Stimulated activated CD4-positive, alpha-beta T cell treated with anti-CD3 and anti-CD28 coated beads, Interleukin-12 subunit alpha, Interleukin-12 subunit beta, amount 100 ng/mL, for 48 hours (primary cell): ENCODE measurements around the gene TUBA1C.
"Not testable (repeated sequence)": the region's sequence is repeated elsewhere in the genome, so short reads cannot be mapped to it uniquely, and the experiment has no call there.

Source experiments
- DNase-seq, 3 donors: peaks; one replicate each; pipeline ENCODE4 v3.0.0-alpha.2; 2020; ENCODE audit warnings: low read depth in 2 of 3, low spot score in 1 of 3

Gene TUBA1C

DNA sequence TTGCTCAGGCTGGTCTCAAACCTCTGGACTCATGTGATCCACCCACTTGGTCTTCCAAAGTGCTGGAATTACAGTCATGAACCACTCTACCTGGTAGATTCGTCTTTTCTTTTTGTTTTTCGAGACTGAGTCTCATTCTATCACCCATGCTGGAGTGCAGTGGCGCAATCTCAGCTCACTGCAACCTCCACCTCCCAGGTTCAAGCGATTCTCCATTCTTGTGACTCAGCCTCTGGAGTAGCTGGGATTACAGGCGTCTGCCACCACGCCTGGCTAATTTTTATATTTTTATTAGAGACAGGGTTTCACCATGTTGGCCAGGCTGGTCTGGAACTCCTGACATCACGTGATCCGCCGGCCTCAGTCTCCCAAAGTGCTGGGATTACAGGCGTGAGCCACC, 9.4 kb upstream of the TUBA1C start:
- DNase-seq: not testable (repeated sequence)

DNA sequence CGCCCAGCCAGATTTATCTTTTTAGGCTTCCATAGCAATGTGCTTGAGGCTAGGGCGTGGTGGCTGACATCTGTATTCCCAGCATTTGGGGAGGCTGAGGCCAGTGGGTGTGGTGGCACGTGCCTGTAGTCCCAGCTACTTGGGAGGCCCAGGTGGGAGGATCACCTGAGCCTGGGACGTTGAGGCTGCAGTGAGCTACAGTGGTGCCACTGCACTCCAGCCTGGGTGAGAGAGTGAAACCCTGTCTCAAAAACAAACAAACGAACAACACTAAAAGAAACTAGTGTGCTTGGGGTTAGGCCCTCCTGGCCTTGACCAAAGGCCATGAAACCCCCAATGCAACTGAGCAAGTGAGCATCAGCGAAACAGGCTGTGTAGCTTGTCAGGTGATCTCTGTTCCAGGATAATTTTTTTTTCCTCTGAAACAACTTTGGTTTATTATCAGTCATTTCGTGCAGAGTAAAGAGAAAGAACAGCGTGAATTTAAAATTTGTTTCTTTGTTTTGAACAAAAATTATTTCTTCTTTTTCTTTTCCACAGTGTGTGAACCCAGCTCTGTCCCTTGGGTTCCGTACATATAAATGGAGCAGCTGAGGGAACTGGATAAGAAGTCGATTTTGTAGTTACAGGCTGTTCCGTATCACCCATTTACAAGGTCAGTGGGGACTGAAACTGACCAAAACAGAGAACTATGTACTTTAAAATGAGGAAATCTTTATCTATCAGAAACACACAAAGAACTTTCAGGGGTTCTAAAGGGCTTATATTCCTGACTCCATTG, 8.8 kb upstream of the TUBA1C start:
- no peak for DNase-seq

DNA sequence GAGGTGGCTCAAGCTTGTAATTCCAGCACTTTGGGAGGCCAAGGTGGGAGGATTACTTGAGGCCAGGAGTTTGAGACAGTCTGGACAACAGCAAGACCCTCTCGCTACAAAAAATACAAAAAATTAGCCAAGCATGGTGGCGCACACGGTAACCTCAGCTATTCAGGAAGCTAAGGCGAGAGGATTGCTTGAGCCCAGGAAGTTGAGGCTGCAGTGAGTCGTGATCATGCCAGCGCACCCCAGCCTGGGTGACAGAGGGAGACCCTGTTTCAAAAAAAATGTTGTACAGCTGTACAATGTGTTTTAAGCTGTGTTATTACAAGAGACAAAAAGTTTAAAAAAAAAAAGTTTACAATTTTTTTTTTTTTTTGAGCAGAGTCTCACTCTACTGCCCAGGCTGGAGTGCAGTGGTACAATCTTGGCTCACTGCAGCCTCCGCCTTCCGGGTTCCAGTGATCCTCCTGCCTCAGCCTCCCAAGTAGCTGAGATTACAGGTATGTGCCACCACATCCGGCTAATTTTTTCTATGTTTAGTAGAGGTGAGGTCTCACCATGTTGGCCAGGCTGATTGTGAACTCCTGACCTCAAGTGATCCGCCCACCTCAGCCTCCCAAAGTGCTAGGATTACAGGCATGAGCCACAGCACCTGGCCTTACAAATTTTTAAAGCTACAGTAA, 7.2 kb upstream of the TUBA1C start:
- DNase-seq: not testable (repeated sequence)

DNA sequence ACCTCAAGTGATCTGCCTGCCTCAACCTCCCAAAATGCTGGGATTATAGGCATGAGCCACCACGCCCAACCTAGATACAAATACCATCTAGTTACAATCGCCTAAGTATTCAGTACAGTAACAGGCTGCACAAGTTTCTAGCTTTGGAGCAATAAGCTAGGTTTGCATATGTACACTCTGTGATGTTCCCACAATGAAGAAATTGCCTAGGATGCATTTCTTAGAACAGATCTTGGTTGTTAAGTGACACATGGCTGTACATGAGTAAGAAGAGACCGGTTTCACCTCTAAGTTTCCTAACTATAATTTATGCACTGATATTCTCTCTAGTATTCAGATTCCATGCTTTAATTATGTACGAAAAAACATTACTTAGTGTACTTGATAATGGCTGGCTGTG, 5.4 kb upstream of the TUBA1C start:
- DNase-seq: no peak

DNA sequence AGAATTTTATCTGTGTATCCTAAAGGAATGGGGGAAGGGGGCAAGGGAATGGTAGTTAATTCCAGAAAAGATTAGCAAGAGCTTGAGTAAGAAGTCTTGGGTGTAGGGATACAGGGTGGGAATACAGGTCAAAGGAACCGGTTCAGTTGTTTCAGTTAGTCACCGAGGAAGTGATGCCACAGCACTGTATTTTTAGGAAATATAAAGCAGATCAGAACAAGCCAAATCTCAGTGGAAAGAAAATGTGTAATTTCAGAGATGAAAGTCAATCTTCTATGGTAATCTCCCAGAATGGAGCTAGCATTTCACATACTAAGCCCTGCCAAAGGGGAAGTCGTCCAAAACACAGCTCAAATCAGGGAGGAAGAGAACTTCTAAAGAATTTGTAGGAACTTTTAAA, 4.7 kb upstream of the TUBA1C start:
- DNase-seq: no peak

DNA sequence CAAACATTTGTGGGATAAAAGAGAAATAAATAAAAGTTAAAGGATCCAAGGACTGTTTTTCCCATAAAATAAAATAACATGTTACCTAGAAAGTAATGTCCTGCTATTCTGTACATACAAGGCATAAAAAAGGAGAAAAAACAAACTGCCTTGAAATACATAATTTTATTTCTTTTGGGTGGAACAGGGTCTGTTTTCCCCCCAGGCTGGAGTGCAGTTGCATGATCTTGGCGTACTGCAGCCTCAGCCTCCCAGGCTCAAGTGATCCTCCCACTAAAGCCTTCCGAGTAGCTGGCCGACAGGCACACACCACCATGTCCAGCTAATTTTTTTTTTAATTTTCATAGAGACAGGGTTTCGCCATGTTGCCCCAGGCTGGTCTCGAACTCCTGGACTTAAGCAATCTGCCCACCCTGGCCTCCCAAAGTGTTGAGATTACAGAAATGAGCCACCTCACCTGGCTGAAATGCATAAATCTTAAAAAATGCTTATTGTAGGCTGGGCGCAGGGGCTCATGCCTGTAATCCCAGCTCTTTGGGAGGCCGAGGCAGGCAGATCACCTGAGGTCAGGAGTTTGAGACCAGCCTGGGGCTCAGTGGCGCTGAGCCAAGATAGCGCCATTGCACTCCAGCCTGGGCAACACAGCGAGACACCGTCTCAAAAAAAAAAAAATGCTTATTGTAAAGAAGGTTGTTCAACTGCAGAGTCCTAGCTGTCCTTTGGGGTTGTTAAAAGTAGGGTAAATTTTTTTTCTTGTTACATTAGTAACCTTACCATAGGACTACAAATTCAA, 4.1 kb upstream of the TUBA1C start:
- DNase-seq: no peak

DNA sequence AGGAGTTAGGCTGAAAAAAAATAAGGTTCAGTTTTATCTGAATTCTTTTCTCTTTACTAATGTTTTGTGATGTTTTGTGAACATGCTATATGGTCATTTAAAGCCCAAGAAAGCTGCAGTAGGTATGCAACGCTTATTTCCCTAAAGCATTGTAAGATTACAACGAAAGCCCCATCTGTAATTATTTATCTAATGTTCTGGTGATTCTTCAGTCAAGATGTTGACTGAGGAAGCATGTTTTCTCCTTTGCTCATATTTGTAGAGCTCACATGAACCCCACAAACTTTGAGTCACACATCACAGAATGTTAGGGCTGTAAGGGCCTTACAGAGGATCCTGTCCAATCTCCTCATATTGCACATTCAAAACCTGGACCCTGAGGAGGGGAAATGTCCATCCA, 3.2 kb upstream of the TUBA1C start:
- no peak for DNase-seq

DNA sequence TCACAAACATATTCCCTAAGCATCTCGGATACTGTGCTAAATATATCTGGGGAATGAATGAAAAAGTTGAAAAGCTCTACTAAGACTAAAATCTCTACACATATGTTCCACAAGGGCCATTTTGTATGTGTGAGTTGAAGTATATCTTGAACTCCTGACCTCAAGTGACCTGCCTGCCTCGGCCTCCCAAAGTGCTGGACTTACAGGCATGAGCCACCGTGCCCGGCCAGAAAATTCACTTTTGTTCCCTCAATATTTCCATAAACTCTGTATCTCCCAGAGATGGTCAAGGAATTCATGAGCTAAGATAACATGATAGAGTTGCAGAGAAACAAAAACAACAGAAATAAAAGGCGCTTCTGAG, 1.5 kb upstream of the TUBA1C start:
- no peak for DNase-seq

DNA sequence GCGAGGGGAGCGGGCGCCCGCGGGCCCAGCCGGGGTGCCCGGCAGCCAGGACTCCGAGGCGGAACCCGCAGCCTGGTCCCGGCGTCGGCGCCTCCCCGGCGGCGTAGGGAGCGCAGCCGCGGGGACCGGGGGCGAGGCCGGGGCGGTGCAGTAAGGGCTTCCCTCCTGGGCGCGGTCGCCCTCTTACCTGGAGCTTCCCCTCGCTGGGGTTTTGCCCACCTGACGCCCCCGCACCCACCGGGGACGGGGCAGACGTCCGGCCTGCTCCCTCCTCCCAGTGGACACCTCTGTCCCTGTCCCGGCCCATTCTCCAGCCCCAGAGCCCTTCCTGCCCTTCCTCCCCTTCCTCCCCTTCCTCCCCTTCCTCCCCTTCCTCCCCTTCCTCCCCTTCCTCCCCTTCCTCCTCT, 413 bp upstream of the TUBA1C start:
- peak in 2 of 3 donors; percentile 29 to 41 for DNase-seq

DNA sequence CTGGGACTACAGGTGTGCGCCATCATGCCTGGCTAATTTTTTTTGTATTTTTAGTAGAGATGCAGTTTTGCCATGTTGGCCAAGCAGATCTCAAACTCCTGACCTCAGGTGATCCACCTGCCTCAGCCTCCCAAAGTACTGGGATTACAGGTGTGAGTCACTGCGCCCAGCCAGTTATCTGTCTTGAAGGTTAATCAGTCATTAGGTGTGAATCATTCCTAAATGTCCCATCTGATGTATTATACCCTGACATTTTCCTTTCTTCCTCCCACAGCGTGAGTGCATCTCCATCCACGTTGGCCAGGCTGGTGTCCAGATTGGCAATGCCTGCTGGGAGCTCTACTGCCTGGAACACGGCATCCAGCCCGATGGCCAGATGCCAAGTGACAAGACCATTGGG, 4.3 kb downstream of the TUBA1C start:
- DNase-seq: not testable (repeated sequence)

DNA sequence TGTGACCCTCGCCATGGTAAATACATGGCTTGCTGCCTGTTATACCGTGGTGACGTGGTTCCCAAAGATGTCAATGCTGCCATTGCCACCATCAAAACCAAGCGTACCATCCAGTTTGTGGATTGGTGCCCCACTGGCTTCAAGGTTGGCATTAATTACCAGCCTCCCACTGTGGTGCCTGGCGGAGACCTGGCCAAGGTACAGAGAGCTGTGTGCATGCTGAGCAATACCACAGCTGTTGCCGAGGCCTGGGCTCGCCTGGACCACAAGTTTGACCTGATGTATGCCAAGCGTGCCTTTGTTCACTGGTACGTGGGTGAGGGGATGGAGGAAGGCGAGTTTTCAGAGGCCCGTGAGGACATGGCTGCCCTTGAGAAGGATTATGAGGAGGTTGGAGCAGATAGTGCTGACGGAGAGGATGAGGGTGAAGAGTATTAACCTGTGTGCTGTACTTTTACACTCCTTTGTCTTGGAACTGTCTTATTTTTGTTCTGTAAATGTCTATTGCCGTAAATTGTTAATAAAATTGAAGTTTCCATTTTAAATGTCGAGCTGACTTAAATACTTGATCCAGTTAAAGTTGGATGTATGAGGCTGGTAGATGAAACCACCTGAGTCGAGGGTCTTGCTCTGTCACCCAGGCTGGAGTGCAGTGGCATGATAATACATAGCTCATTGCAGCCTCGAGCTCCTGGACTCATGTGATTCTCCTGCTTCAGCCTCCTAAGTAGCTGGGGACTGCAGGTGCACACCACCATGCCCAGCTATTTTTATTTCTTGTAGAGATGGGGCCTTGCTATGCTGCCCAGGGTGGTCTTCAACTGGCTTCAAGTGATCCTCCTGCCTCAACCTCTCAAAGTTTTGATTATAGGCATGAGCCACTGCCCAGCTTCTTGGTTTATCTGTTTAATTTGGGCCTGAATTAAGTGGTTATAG, 8.2 kb downstream of the TUBA1C start:
- DNase-seq: no peak

DNA sequence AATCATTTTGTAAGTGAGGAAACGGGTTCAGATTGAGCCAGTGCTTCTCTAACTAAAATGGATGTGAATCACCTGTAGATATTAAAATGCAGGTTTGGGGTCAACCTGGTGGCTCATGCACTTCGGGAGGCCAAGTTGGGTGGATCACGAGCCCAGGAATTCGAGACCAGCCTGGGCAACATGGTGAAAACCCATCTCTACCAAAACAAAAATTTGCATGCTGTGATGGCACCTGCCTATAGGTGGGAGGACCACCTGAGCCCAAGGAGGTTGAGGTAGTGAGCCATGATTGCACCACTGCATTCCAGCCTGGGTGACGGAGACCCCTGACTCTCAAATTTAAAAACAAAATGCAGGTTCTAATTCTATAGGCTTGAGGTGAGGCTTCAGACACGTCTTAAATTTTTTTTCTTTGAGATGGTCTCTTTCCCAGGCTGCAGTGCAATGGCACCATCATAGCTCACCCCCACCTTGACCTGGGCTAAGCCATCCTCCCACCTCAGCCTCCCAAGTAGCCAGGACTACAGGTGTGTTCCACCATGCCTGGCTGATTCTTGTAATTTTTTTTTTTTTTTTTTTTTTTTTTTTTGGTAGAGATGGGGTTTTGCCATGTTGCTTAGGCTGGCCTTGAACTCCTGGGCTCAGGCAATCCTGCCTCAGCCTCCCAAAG, 9.0 kb downstream of the TUBA1C start:
- no peak for DNase-seq

DNA sequence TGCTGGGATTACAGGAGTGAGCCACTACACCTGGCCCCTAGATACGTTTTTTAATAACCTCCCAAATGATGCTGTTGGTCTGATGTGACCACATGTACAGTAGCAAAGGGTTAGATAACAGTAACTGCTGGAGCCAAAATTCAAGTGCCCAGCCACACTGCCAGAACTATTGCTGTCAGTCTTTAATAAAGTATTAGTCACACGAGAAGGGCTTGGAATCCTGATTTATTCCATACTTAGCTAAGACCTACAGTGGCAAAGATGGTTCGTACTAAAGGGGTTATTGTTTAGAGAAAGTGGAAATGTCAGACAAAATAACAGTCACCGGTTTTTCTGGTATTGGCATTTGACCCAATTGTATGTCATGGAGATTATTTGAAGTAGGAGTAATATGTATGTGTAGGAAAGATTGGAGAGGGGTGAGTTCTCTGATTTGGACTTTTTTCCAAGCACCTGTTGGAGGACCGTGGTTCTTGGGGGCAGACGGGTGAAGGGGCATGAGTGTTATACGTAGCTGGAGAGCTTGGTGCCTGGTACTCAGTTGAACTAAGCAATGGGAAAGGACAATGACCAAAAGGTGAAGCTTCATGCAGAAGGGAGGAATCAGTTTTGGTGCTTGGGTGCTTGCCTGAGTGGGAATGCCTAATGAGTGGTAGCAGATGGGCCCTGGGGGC, 9.7 kb downstream of the TUBA1C start:
- no peak for DNase-seq

DNA sequence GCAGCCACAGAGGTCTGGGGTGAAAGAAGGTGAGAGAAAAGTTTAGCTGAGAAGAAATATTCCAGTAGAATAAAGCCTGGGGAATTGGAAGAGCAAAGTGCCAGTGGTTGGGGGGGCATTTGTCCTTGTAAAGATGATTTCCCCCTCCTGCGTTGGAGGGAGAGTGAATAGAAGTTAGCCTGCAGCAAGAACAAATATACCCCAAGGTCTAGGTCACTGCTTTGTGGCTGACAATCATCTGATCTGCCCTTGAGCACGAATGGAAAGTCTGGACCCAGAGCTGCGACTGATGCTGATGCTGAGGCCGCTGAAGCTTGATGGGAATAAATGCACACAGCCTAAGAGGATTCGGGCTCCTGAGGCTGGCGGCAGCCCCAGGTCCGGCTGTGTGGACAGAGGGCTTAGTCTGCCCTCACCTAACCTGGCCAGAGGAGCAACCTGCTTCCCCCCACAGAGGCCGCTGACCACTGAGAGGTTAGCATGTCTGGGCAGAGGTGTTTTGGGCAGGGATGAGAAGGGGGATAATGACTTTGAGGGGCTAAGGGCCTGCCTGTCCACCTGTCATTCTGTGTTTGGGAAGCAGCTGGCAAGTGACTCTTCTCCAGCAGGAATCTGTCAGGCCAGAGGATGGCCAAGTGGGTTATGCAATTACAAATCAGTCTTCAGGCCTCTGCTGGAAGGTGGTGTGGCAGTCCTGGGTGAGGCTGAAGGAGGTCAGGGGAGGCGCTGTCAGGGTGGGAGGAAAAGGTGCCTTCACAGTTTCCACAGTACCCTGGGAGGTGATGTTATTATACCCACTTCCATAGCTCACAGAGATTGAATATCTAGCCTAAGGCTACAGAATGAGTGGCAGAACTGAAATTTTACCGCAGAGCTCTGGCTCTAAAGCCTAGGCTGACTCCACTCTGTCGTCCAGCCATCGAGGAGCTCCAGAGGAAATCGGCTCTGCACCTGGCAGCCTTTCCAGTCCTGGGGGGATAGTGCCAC, 11.7 kb downstream of the TUBA1C start:
- no peak for DNase-seq

DNA sequence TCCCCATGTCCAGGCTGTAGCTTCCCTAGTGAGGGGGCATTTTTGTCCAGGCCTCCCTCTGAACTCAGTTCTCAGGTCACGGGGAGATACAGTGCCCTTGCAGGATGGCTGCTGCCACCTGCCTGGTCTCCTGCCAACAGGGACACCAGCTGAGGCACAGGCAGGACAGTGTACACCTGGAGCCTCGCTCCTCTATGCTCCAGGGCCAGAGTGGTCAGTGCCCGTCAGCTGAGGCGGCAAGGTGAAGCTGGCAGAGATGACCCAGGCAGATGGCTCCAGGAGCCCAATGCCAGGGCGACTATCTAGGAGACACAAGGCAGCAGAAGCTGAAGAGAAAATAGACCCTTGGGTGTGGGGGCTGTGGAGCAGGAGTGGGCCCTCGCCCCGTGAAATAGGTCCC, 12.6 kb downstream of the TUBA1C start:
- no peak for DNase-seq

DNA sequence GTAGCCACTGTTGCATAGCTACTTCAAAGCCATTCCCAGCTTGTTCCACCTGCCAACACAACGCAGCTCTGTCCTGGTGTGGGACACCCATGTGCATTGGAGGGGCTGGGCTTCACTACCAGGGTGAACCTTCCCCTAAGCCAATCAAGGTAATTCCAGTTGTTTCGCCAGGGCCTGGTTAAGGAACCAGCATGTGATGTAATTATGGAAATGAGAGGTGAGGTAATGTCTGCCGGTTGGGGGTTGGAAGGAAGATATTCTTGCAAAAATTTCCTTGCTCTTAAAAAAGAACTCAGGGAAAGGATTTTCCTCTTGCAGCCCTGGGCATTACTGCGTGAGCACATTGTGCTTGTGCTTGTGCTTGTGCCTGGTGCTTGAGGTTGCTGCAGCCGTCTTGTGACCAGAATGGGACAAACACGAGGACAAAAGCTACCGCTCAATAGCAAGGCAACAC, 14.9 kb downstream of the TUBA1C start:
- DNase-seq: no peak

DNA sequence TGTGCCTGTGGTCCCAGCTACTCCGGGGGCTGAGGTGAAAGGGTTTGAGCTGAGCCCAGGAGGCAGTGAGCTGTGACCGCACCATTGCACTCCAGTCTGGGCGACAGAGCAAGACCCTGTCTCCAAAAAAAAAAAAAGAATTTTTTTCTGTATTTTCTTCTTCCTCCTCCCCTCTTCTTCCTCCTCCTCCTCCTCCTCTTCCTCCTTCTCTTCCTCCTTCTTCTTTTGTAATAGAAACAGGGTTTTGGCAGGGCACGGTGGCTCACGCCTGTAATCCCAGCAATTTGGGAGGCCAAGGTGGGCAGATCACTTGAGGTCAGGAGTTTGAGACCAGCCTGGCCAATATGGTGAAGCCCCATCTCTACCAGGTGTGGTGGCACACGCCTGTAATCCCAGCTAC, 15.7 kb downstream of the TUBA1C start:
- not testable (repeated sequence) for DNase-seq

DNA sequence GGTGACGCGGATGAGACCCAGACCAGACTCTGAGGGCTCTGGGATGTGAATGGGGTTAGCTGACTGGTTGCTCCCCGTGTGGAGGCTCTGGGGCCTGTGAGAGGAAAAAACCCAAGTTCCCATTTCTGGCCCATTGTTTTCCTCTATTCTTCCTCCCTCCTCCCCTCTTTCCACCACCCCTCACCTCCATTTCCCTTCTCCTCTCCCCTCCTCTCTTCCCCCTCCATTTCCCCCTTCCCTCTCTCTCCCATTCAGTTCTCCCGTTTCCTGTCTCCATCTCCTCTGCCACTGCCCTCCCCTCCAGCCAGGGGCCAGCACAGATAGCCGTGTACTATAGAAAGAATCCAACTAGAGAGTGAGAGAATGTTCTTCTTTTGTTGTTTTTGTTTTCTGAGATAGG, 17.4 kb downstream of the TUBA1C start:
- DNase-seq: no peak
